Neural cell (in vitro differentiated cells): ENCODE measurements around the gene PPP3CB. TPM values are rescaled to one million over a fixed set of nuclear protein-coding genes. Genes with fewer than 3 reads are reported as not detected.

ENCODE experiments used
- H2AFZ ChIP-seq: fragments of 200-600, 300-800 bp; sonication (generic), shearing (Covaris generic); 2 replicates; pipeline ENCODE4 v1.6.0; 2014; ENCODE audit warnings: low read depth, mild to moderate bottlenecking, antibody characterized with exemption, low read length, moderate library complexity
- H3F3A ChIP-seq: fragments of 200-600 bp; shearing (Covaris generic); 2 replicates; pipeline ENCODE4 v1.6.1; 2016; ENCODE audit warnings: mild to moderate bottlenecking, moderate library complexity, mixed read lengths, antibody characterized with exemption, low read length; ENCODE audit not compliant: insufficient read depth, poor library complexity, severe bottlenecking
- H3K27ac ChIP-seq: fragments of 200-600, 300-800 bp; sonication (generic), shearing (Covaris generic); 2 replicates; pipeline ENCODE4 v1.5.1; 2014; ENCODE audit warnings: mild to moderate bottlenecking, low read length, moderate library complexity
- H3K27me3 ChIP-seq: fragments of 300-800, 200-600 bp; sonication (generic), shearing (Covaris generic); 2 replicates; pipeline ENCODE4 v1.6.0; 2014; ENCODE audit warnings: mild to moderate bottlenecking, low read depth, low read length, moderate library complexity; ENCODE audit not compliant: insufficient read depth
- H3K36me3 ChIP-seq: fragments of 300-800, 200-600 bp; sonication (generic), shearing (Covaris generic); 2 replicates; pipeline ENCODE4 v1.5.1; 2014; ENCODE audit warnings: mild to moderate bottlenecking, antibody characterized with exemption, low read length, moderate library complexity; ENCODE audit not compliant: insufficient read depth
- H3K4me2 ChIP-seq: fragments of 300-800, 200-600 bp; sonication (generic), shearing (Covaris generic); 2 replicates; pipeline ENCODE4 v1.6.0; 2014; ENCODE audit warnings: mild to moderate bottlenecking, low read length
- H3K4me3 ChIP-seq: fragments of 300-800, 200-600 bp; sonication (generic), shearing (Covaris generic); 2 replicates; pipeline ENCODE4 v1.5.1; 2014; ENCODE audit warnings: mild to moderate bottlenecking, low read length, moderate library complexity
- H3K79me2 ChIP-seq: fragments of 200-600 bp; shearing (Covaris generic); replicated peaks from 2 replicates; pipeline ENCODE4 v1.6.0; 2014; ENCODE audit warnings: mild to moderate bottlenecking, low read length, moderate library complexity; ENCODE audit not compliant: insufficient read depth
- H3K9ac ChIP-seq: fragments of 300-800, 200-600 bp; sonication (generic), shearing (Covaris generic); 2 replicates; pipeline ENCODE4 v1.6.1; 2016; ENCODE audit warnings: mild to moderate bottlenecking, low read length, mixed read lengths
- H3K9me2 ChIP-seq: fragments of 200-600 bp; shearing (Covaris generic); 2 replicates; pipeline ENCODE4 v1.6.1; 2016; ENCODE audit warnings: mild to moderate bottlenecking, low read length, mixed read lengths; ENCODE audit not compliant: insufficient read depth
- H3K9me3 ChIP-seq: fragments of 200-600, 300-800 bp; sonication (generic), shearing (Covaris generic); 2 replicates; pipeline ENCODE4 v1.6.1; 2016; ENCODE audit warnings: mild to moderate bottlenecking, mixed run types, low read length, moderate library complexity, mixed read lengths
- H4K20me1 ChIP-seq: fragments of 200-600 bp; shearing (Covaris generic); 2 replicates; pipeline ENCODE4 v1.6.1; 2016; ENCODE audit warnings: mild to moderate bottlenecking, mixed run types; ENCODE audit not compliant: insufficient read depth
- CTCF ChIP-seq: fragments of 450-650 bp; IDR thresholded peaks from 2 replicates; pipeline ENCODE4 v1.5.1; 2014; ENCODE audit warnings: antibody characterized with exemption, mild to moderate bottlenecking, moderate library complexity; ENCODE audit not compliant: poor library complexity, severe bottlenecking
- EP300 ChIP-seq: fragments of 450-650 bp; conservative IDR thresholded peaks from 2 replicates; pipeline ENCODE4 v1.6.1; 2014; ENCODE audit warnings: antibody characterized with exemption, mild to moderate bottlenecking, moderate library complexity; ENCODE audit not compliant: poor library complexity, severe bottlenecking
- EZH2 ChIP-seq: fragments of 200-600, 300-800 bp; shearing (Covaris generic), sonication (generic); IDR thresholded peaks from 2 replicates; pipeline ENCODE4 v1.6.1; 2014; ENCODE audit warnings: antibody characterized with exemption, low read length, borderline replicate concordance, mild to moderate bottlenecking; ENCODE audit not compliant: insufficient read depth, poor library complexity, severe bottlenecking
- MXI1 ChIP-seq: fragments of 450-650 bp; conservative IDR thresholded peaks from 2 replicates; pipeline ENCODE4 v1.6.1; 2014; ENCODE audit warnings: antibody characterized with exemption, mild to moderate bottlenecking; ENCODE audit not compliant: poor library complexity, severe bottlenecking
- POLR2AphosphoS5 ChIP-seq: IDR thresholded peaks from 2 replicates; pipeline ENCODE4 v1.6.1; 2012
- RAD21 ChIP-seq: fragments of 450-650 bp; conservative IDR thresholded peaks from 2 replicates; pipeline ENCODE4 v1.6.1; 2014; ENCODE audit warnings: antibody characterized with exemption, mild to moderate bottlenecking, moderate library complexity
- REST ChIP-seq: IDR thresholded peaks from 2 replicates; pipeline ENCODE4 v1.6.1; 2012; ENCODE audit warnings: borderline replicate concordance
- SMC3 ChIP-seq: fragments of 450-650 bp; conservative IDR thresholded peaks from 2 replicates; pipeline ENCODE4 v1.6.1; 2014; ENCODE audit warnings: antibody characterized with exemption, mild to moderate bottlenecking, moderate library complexity; ENCODE audit not compliant: poor library complexity
- TAF1 ChIP-seq: IDR thresholded peaks from 2 replicates; pipeline ENCODE4 v1.6.1; 2012; ENCODE audit warnings: low read depth
- polyA plus RNA-seq: library from polyadenylated mRNA; depleted of rRNA; stranded (reverse); fragments of >200 nt; gene quantifications from 2 replicates; pipeline ENCODE4 v1.2.3, GENCODE V29; 2014

The PPP3CB gene
- polyA plus RNA-seq, 1 donor from 2014 or later = 101 TPM

GRCh38 chr10:73497623-73498022 lies 1.8 kb upstream of the PPP3CB start:
- H3K4me3 ChIP-seq = no peak overlapping the region
- H3K4me2 ChIP-seq = no peak overlapping the region
- peaks cover 27% of the 10 kb centered on the region for H3K79me2 ChIP-seq
- no peaks in the 10 kb centered on the region for H3K36me3 ChIP-seq
- no peak overlapping the region for H3K9ac ChIP-seq
- peaks cover 10% of the 10 kb centered on the region for H3F3A ChIP-seq
- H2AFZ ChIP-seq = no peak overlapping the region
- TF ChIP-seq TAF1 = no peak
- no peak for TF ChIP-seq MXI1
- no peak for TF ChIP-seq POLR2AphosphoS5
- TF ChIP-seq REST = no peak
- TF ChIP-seq EP300 = no peak
- TF ChIP-seq RAD21 = no peak
- TF ChIP-seq SMC3 = no peak
- no peak for TF ChIP-seq EZH2
- TF ChIP-seq CTCF = no peak
- no peaks in the 10 kb centered on the region for H3K9me3 ChIP-seq
- no peaks in the 10 kb centered on the region for H4K20me1 ChIP-seq
- no peaks in the 10 kb centered on the region for H3K27me3 ChIP-seq
- H3K27ac ChIP-seq = no peak overlapping the region
- H3K9me2 ChIP-seq = no peaks in the 10 kb centered on the region

- Histone ChIP-seq H3K9ac (peak overlapping the region; percentile 95), H3F3A (peaks cover 10% of the 10 kb centered on the region), H3K4me2 (peak overlapping the region; percentile 100), H3K4me3 (peak overlapping the region; percentile 99), H3K27ac (peak overlapping the region; percentile 94), H2AFZ (peak overlapping the region; percentile 70), H3K9me2 (no peaks in the 10 kb centered on the region), H3K79me2 (peaks cover 46% of the 10 kb centered on the region), H4K20me1 (no peaks in the 10 kb centered on the region), H3K9me3 (no peaks in the 10 kb centered on the region), H3K27me3 (no peaks in the 10 kb centered on the region), H3K36me3 (no peaks in the 10 kb centered on the region)
- TF ChIP-seq SMC3 (no peak), MXI1 (peak; percentile 72), TAF1 (peak; percentile 74), CTCF (no peak), POLR2AphosphoS5 (peak; percentile 22), EP300 (no peak), RAD21 (no peak), EZH2 (no peak), REST (peak; percentile 77)
Measured at GRCh38 chr10:73495226-73495883, 469 bp downstream of the PPP3CB start.
